GM12878 (cell line): ENCODE results near the gene BICD1. TPM values are rescaled to one million over a fixed set of nuclear protein-coding genes. Genes with fewer than 3 reads are reported as not detected.

ENCODE experiments used
- ATAC-seq: fragments of 200-7000 bp; cut with Tn5 transposase; 3 replicates; pipeline ENCODE4 v1.9.1; 2020; ENCODE audit warnings: mild to moderate bottlenecking, moderate library complexity
- BruUV-seq: library from RNA; stranded (reverse); fragments of 400-500 nt; replicated peaks from 2 replicates; lab custom pipeline; 2021; lab: Mats Ljungman, UMichigan
- CTCF ChIA-PET: fragments of 300-600 bp; sonication (Branson Sonifier 250); formaldehyde crosslinking; extraction: SDS; loops from one replicate; lab custom pipeline; 2021; ENCODE audit warnings: inconsistent platforms; lab: Yijun Ruan, JAX
- POLR2A ChIA-PET: fragments of 350-600 bp; formaldehyde crosslinking; extraction: SDS; loops from one replicate; lab custom pipeline; 2021; ENCODE audit warnings: inconsistent platforms; lab: Charles Lee
- RAD21 ChIA-PET: fragments of 300-600 bp; sonication (Branson Sonifier 250); formaldehyde crosslinking; loops from one replicate; lab custom pipeline; 2023; ENCODE audit warnings: antibody characterized with exemption; ENCODE audit not compliant: unreplicated experiment; lab: Charles Lee
- SMC1A ChIA-PET: fragments of 300-600 bp; sonication (Branson Sonifier 250); formaldehyde crosslinking; loops from one replicate; lab custom pipeline; 2023; ENCODE audit not compliant: unreplicated experiment, uncharacterized antibody; lab: Charles Lee
- DNase-seq: peaks from one replicate; pipeline ENCODE4 v3.0.0-alpha.2; 2011; ENCODE audit warnings: low read depth, low spot score
- FAIRE-seq: peaks from 3 replicates; lab custom pipeline; 2011; peaks lifted over from hg19 to GRCh38; lab: Jason Lieb, UNC
- H2AFZ ChIP-seq: 2 replicates; pipeline ENCODE4 v1.6.0; 2011; ENCODE audit warnings: low read depth, low read length, control low read depth; ENCODE audit not compliant: control insufficient read depth
- H3K27ac ChIP-seq: 2 replicates; pipeline ENCODE4 v1.5.1; 2011; ENCODE audit warnings: control low read depth; ENCODE audit not compliant: control insufficient read depth, insufficient read depth
- H3K27me3 ChIP-seq, 2 experiments: replicated peaks in 1 of 2; 2 replicates each; pipeline versions ENCODE4 v1.6.0 to v1.6.1; 2011; ENCODE audit warnings: low read length in 1 of 2; ENCODE audit not compliant: control insufficient read depth in 2 of 2, insufficient read depth in 2 of 2
- H3K36me3 ChIP-seq, 2 experiments: 2 replicates each; pipeline ENCODE4 v1.5.1; 2011; ENCODE audit warnings: low read length in 1 of 2; ENCODE audit not compliant: control insufficient read depth in 2 of 2, insufficient read depth in 2 of 2
- H3K4me1 ChIP-seq: 2 replicates; pipeline ENCODE4 v1.6.1; 2011; ENCODE audit warnings: mild to moderate bottlenecking, low read length, moderate library complexity, mixed read lengths; ENCODE audit not compliant: control insufficient read depth, insufficient read depth
- H3K4me2 ChIP-seq: 2 replicates; pipeline ENCODE4 v1.6.0; 2011; ENCODE audit warnings: control low read depth; ENCODE audit not compliant: control insufficient read depth, insufficient read depth
- H3K4me3 ChIP-seq: fragments of 200-600 bp; sonication (generic); 2 replicates; pipeline ENCODE4 v1.5.1; 2016
- H3K79me2 ChIP-seq: 2 replicates; pipeline ENCODE4 v1.6.0; 2011; ENCODE audit warnings: low read length; ENCODE audit not compliant: control insufficient read depth, insufficient read depth
- H3K9ac ChIP-seq: 2 replicates; pipeline ENCODE4 v1.8.0; 2011; ENCODE audit warnings: low read length, control low read depth, mixed read lengths; ENCODE audit not compliant: control insufficient read depth, insufficient read depth
- H3K9me3 ChIP-seq: replicated peaks from 3 replicates; pipeline ENCODE4 v1.5.1; 2011; ENCODE audit warnings: mild to moderate bottlenecking, low read length; ENCODE audit not compliant: control insufficient read depth, insufficient read depth
- H4K20me1 ChIP-seq: 2 replicates; pipeline ENCODE4 v1.6.0; 2011; ENCODE audit not compliant: control insufficient read depth, insufficient read depth
- BCL3 ChIP-seq: IDR thresholded peaks from 2 replicates; pipeline ENCODE4 v1.6.1; 2011; ENCODE audit warnings: borderline replicate concordance, low read depth, mild to moderate bottlenecking, moderate library complexity, low read length; ENCODE audit not compliant: insufficient read depth, poor library complexity, severe bottlenecking
- JUNB ChIP-seq: IDR thresholded peaks from 2 replicates; pipeline ENCODE4 v1.6.1; 2016; ENCODE audit warnings: antibody characterized with exemption, mild to moderate bottlenecking
- MLLT1 ChIP-seq: fragments of 450-650 bp; IDR thresholded peaks from 2 replicates; pipeline ENCODE4 v1.6.1; 2016; ENCODE audit warnings: mild to moderate bottlenecking
- WGBS: methylation state at CpG from one replicate; pipeline ENCODE4 v1.1.6; 2016; ENCODE audit warnings: low lambda C conversion rate; ENCODE audit not compliant: insufficient replicate concordance, insufficient coverage; ENCODE audit errors: missing lambda C conversion rate; 5-methylcytosine and 5-hydroxymethylcytosine counted together
- in situ Hi-C: fragments of 300-500 bp; cut with MboI; formaldehyde crosslinking; loops from 9 replicates; pipeline ENCODE4 v1.14.3; 2018; ENCODE audit warnings: mixed read lengths
- intact Hi-C: fragments of 100-400 bp; cut with micrococcal nuclease; formaldehyde crosslinking; loops from one replicate; pipeline ENCODE4 v1.14.2; 2022; ENCODE audit not compliant: unreplicated experiment
- polyA plus RNA-seq, 11 experiments: library from polyadenylated mRNA; depleted of rRNA in 4 of 11; unstranded in 6 of 11; stranded (reverse) in 5 of 11; fragments of >200 nt; fragmentation: Nextera tagmentation in 4 of 11; fragmentation: Illumina TruSeq in 1 of 11; extraction: Ambion mirVana in 4 of 11; extraction: Trizol in 1 of 11; gene quantifications; 1 replicate in 1 of 11; 2 replicates in 10 of 11; pipeline versions ENCODE4 v1.2.1 to v1.2.3, GENCODE V29; 2011 to 2016; ENCODE audit warnings: inconsistent platforms in 2 of 11, missing spikeins in 2 of 11, low read depth in 1 of 11
- total RNA-seq, 4 experiments: library from RNA; depleted of rRNA in 3 of 4; stranded (reverse); fragments of >200 nt in 3 of 4; fragmentation: Illumina TruSeq in 1 of 4; extraction: Trizol in 1 of 4; gene quantifications; 2 replicates each; pipeline versions ENCODE4 v1.2.1 to v1.2.3, GENCODE V29; 2013 to 2021

BICD1 gene
- total and polyA plus RNA-seq, 10 of the 15 experiments (the other 5 are each of a cell fraction or from before 2014, with no cell fraction given) = 4.7 to 32.5 (median 14.4) TPM

GRCh38 chr12:32253154-32253790 is 146.6 kb downstream of the BICD1 start:
- peaks cover 7% of the 10 kb centered on the region; the same call in 2 of the 3 replicates for H3K9me3 ChIP-seq
- ATAC-seq = peak; percentile 3; the same call in 1 of the 3 replicates
- H3K79me2 ChIP-seq = no peaks in the 10 kb centered on the region
- no peak for DNase-seq
- peak overlapping the region; percentile 70 for H3K9ac ChIP-seq
- intact Hi-C loops (loop anchor here (2.0 to 5.0 kb wide), 2 partner anchors 20 to 116 kb away; no protein-coding TSS in a partner anchor), in situ Hi-C loops (no loop called here)
- ChIA-PET SMC1A (interaction anchor here (0.6 to 2.2 kb wide), 16 partner anchors 10 to 857 kb away, joined by 3 to 15 read pairs (median 4); no protein-coding TSS in a partner anchor), CTCF (interaction anchor here (0.8 to 2.1 kb wide), 9 partner anchors 9 to 850 kb away, joined by 3 to 12 read pairs (median 4); no protein-coding TSS in a partner anchor), POLR2A (interaction anchor here (0.6 to 2.1 kb wide), 6 partner anchors 9 to 400 kb away, joined by 3 to 15 read pairs (median 4); no protein-coding TSS in a partner anchor), RAD21 (interaction anchor here (0.9 to 2.6 kb wide), 10 partner anchors 8 to 569 kb away, joined by 3 to 16 read pairs (median 4); no protein-coding TSS in a partner anchor)
- 0% methylated on average over 3 of the region's 3 CpGs for WGBS
- no peaks in the 10 kb centered on the region for H4K20me1 ChIP-seq
- H2AFZ ChIP-seq = no peak overlapping the region
- H3K4me1 ChIP-seq = peaks cover 13% of the 10 kb centered on the region
- H3K27me3 ChIP-seq = no peaks in the 10 kb centered on the region
- H3K4me2 ChIP-seq = peak overlapping the region; percentile 93
- H3K4me3 ChIP-seq = no peak overlapping the region
- no TSS peak for BruUV-seq
- 0 out of 4 replicates have a peak, but pooled peaks cover 0 to 2% of the 10 kb centered on the region in 2 experiments for H3K36me3 ChIP-seq
- FAIRE-seq = no peak
- TF ChIP-seq MLLT1 (no peak), JUNB (0 out of 2 replicates have a peak, but pooled peaks have one; percentile 37), BCL3 (no peak)
- H3K27ac ChIP-seq = peak overlapping the region; percentile 93
